Fibroblast of gingiva (primary cell): Measurements from ENCODE around the gene C11orf91.
"Not testable (repeated sequence)": the region's sequence is repeated elsewhere in the genome, so short reads cannot be mapped to it uniquely, and the experiment has no call there.

Experiments used
- DNase-seq: peaks from one replicate; pipeline ENCODE4 v3.0.0-alpha.2; 2011; ENCODE audit warnings: low read depth

Gene C11orf91

DNA sequence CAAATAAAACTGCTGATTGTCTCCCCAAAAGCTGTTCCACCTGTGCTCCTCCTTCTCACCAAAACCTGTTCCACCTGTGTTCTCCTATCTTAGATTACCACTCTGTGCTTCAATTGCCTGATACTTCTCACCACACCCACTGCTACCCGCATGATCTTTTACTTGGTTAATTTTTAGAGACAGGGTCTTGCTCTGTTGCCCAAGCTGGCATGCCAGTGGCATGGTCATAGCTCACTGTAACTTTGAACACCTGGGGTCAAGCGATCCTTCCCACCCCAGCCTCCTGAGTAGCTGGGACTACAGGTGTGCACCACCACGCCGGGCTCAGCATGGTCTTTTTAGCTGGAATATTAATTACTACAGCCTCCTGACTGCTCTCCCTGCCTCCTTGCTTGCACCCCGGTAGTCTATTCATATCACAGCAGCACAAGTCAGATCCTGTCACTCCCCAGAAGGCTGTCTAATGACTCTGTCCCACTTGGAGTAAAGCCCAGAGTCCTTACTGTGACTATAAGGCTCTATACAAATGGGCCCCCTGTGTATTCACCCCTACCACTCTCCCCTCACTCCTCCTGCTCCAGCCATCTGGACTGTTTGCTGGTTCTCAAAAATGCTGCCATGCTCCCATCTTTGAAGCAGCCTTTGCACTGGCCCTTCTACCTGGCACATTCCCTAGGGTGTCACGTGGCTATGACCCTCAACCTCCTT lies 3.5 kb downstream of the C11orf91 start:
- no peak for DNase-seq

DNA sequence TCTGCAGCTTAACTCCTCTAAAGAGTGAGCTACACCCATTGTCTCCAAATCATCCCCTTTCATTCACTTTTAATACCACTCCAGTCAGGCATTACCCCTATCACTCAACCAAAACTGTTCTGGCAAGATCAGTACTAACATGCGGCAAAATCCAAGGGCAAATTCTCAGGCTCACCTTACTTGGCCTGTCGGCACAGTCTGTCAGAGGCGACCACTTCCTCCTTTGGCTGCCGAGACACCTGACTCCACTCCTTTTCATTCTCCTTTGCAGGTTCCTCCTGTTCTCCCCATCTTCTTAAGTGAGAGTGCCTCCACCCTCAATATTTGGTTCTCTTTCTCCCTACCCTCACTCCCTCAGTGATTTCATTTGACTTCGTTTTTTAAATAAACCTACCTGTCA lies 4.2 kb downstream of the C11orf91 start:
- no peak for DNase-seq

DNA sequence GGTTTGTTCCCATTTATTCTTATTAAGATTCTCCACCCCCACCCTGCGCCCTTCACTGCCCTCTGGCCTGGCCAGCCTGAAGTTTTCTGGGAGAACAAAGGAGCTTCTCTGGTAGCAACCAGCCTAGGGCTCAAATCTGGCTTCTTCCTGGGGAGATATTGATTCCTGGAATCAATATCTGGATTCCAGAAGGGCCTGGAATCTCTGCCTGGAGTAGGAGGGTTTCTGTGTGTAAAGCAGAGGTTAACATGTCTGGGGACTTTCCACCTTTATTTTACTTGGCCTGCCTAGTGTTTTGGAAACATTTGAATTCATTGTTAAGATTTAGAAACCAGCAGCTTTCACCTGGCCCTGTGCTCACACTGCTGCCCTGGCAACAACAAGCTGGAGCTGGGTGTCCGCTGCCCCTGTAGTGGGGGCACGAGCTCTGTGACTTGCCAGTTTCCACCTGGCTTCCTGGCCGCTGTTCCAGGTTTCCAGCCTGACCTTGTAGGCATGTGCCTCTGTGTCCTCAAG lies 5.5 kb downstream of the C11orf91 start:
- DNase-seq, result no peak

DNA sequence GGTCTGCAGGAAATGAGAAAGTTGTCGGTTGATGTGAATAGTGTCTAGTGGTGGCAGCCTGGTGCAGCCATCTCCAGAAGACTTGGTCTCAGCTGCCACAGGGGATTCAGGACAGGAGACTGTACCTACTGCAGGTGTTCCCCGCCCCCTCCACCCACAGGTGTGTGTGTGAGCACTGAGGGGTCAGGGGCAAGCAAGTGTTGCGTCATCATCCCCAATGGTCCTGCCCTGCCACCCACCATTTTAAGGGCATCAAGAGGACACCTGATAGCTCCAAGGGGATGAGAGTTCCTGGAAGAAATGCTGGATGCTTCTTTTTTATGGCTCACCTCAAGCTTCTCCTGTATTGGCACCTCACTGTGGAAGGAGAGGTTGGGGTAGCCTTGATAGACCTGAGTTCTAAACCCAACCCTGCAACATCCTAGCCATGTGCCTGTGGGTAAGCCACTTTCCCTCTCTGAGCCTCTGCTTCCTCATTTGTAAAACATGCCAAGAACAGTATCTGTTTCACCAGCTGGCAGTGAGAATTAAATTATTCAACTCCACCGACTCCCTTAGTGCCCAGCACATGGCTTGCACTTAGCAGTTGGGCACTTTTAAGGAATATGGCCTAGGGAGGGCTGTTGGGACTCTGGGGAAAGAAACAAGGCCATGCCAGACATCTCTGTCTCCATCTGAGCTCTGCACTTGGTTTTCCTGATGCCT lies 6.1 kb downstream of the C11orf91 start:
- DNase-seq, result peak; percentile 33

DNA sequence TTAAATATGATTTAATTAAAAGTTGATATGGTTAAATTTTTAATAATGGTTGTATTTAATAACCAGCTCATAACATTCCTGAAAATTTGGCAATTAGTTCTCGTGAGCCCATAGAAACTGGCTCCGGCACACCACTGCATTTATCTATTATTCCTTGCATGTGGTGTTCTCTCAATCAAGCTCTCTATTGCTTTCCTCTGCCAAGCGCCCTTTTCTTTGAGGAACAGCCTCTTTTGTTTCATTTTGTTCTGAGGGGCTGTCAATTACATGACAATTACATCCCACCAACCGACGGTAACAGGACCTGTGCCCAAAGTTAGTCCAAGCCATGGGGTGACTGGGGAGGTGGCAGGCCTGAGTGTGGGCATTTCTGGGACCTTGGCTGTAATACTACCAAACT lies 8.1 kb downstream of the C11orf91 start:
- DNase-seq, result no peak

DNA sequence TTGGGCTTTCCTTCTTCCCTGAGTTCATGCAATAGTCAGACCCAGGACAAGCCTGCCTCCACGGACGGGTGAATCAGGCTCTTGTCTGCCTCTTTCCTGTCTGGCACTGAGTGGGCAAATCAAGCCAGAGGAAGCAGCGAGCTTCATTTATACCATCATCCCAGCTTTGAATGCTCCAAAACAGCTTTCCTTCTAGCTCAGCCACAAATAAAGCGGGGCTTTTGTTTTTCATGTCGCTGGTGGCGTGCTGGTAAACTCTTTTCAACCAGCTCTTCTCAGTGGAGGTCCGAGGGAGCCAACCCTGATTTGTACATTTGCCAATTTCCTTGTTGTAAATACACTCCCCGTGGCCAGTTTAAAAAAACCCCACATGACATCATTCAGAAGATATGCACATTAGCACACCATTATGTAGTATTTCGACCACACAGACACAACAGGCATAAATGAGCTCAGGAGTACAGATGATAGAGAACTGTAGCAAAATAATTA lies 8.6 kb downstream of the C11orf91 start:
- DNase-seq, result peak; percentile 92

DNA sequence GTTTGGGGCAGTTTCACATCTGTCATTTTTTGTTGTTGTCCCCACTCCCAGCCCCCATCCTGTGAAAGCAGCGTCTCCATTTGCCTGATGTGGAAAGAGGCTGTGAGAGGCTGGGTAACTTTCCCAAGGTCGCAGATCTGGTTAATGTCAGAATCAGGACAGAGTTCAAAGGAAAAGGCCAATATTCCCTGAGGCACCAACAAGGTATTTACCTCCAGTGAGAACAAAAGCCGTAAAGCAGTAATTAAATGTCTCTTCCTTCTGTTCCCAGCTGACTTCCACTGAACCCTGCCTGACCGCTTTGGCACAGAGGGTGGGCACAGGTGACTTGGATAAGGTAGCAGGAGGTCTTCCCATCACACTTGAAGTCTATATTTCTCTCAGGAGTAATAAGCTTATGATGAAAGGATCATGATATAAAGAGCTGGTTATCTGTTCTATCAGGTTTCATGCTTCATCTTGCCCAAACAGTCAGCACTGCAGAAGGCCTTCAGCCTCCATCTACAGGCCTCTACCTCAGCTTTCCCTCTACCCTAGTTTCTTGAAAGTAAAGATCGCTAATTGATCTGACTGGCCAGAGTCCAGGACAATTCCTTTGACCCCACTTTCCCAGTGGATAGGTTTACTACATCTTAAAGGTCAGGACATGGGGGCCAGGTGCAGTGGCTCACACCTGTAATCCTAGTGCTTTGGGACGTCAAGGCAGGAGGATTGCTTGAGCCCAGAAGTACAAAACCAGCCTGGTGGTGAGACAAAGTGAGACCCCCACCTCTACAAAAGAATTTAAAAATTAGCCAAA lies 9.4 kb downstream of the C11orf91 start:
- DNase-seq, result no peak

DNA sequence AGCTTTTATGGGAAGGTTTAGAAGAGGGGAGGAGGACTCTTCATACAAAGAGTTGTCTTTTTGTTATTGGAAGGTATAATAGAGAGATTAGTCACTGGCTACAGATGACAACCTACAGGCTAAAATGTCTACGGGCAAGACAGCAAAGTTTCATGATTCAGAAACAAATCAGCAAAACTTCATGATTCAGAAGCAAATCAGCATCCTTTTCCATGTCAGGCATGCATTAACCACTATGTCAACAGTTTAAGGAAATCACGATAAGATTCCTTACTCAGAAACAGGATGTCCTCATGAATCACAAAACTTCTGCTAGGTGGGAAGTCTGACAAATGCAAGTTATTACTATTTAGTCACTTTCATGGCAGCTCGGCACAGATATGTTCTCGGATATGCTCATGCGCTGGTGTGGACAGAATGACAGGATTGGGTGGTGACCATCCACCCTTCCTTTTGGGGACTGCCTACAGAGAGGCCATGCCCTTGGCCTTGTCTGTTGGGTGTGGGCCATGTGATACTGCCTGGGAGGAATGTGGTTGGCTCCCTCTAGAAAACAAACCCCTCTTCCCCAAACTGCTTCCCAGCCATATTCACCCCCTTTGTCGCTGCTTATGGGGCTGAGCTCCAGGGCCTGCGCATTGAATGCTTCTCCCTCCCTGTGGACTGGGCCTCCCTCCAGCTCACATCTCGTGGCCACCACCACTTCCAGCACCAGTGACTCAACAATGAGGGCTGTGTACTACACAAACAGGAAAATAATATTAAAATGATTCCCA lies 10.1 kb downstream of the C11orf91 start:
- DNase-seq, result peak; percentile 78

DNA sequence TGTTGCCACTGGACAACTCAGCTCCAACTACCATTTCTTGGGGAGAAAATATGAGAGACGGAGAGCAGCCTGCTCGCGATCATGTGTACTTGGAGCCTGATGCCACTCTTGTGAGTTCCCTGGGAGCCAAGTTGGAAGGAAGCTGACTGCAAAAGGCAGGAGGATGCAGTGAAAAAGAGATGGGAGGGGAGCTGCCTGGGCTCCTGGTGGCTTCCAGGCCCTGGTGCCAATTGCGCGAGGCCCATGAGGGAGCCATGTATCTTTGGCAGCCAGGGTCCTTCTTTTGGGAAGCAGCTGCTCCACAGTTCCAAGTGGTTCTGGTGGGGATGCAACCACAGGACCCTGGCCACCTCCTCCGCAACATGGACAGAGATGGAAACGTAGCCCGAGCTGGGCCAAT lies 11.1 kb downstream of the C11orf91 start:
- DNase-seq, result no peak

DNA sequence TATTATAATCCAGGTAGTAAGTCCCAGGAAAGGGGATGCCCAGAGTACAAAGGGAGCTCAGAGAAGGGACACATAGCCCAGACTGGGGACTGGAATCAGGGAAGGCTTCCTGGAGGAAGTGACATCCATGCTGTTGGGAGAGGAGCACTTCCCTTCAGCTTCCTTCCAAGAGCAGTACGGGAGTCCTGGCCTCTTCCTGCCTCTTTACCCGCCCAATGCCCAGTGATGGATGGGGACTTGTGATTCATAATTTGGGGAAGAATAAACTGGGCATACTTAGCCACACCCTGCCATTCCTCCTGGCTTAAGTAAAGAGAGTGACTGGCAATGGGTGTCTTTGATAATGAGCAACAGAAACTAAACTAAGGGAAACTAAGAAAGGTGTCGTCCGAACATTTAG lies 11.5 kb downstream of the C11orf91 start:
- DNase-seq, result no peak

DNA sequence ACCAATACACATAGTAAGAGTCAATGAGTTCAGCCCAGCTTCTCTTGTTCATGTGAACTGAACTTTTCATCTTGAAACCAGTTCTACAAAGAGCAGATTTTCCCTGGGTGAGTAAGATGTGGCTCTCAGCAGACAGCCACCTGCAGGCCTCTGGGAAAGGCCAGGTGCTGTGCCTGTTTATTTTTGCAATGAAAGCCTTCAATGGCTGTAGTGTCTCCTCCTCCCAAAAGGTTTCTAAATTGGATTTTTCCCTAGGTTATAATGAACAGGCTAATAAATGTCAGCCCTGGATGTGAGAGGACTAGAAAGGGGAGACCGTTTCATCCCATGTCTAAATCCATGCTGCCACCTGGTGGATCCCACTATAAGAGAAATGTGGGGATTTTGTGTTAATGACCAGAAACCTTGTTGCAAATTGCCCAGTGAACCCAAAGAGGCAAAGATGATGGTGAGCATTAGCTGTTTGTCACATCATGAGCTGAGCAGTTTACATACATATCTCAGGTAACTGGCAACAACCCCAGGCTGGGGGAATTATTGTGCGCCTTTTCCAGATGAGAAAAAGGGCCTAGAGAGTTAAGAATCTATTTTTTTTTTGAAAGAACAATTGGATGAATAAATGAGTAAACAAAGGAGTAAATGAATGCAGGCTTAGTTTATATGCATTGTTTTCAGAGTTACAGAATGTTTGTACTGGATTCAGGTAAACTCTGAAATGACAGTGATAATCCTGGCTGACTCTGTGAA lies 12.7 kb downstream of the C11orf91 start:
- peak; percentile 52 for DNase-seq

DNA sequence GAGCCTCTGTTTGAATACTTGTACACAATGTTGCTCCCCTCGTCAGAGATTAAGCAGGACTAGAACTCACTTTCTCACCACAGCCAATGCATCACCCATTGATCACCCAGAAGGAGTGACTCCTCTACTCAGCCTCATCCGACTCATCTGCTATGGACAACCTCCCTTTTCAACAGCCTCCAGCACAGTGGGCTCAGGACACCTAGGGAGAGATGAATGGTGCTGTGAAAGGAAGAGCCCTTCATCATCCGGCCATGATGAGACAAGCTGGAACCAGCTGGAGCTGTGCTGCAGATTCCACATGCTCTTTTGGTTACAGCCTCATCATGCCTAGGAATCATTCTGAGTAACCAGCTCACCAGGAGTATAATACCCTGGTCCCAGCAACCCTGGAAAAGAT lies 15.5 kb downstream of the C11orf91 start:
- DNase-seq, result no peak

DNA sequence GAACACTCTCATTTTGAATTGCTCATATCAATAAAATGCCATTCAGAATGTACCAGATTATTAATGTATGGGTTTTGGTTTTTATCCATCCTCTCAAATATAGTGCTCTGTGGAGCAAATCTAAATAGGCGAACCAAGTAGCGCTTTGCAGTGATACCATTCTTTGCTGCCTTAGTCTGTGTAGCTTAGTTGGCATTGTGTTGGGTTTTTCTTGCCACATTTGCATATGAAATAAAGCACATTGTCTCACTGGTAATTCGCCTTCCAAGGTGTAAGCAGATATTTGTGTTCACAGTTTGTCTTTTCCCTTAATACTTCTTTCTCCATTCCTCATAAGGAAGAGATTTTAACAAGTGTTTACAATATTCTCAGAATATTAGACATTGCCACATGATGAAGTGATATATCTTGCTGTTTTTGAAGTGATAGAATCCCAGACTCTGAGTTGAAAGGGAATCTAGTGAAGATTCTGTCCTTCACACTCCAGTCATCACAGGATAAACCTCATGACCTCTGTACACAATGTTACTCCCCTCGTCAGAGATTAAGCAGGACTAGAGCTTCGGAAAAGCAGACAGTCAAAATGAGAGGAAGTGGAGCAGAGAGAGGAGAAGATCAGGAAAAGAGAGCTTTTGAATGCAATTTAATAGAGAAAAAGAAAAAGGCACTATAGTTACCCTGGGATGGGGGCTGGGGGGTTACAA lies 16.5 kb downstream of the C11orf91 start:
- DNase-seq, result no peak

DNA sequence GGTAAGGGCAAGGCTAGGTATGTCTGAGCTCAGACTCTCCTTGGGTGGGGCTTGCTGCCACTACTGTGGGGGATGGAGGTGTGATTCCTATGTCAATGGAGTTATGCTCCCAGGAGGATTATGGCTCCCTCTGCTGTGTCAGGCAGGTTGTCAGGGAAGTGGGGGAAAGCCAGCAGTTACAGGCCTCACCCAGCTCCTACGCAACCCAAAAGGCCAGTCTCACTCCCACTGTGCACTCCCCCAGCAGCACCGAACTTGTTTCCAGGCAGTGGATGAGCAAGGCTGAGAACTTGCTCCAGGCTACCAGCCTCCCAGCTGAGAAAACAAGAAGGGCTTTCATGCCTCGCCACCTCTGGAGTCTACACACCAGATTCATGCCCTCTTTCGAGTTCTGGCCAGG lies 18.2 kb downstream of the C11orf91 start:
- DNase-seq, result no peak

DNA sequence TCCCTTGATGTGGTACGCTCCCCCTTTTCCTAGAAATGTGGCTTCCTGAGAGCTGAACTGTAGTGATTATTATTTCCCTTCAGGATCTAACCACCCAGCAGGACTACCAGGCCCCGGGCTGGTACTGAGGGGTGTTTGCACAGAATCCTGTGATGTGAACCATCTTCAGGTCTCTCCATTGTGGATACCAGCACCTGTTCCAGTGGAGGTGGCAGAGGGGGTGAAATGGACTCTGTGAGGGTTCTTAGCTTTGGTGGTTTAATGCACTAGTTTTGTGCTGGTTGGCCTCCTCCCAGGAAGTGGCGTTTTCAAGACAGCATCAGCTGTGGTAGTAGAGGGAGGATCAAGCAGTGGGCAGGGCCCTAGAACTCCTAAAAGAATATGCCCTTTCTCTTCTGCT lies 18.6 kb downstream of the C11orf91 start:
- DNase-seq, result no peak

DNA sequence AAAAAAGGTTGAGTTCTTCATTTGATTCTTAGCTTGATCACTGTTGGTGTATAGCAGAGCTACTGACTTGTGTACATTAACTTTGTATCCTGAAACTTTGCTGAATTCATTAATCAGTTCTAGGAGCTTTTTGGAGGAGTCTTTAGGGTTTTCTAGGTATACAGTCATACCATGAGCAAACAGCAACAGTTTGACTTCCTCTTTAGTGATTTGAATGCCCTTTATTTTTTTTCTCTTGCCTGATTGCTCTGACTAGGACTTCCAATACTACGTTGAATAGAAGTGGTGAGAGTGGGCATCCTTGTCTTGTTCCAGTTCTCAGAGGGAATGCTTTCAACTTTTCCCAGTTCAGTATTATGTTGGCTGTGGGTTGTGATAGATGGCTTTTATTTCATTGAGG lies 22.0 kb downstream of the C11orf91 start:
- not testable (repeated sequence) for DNase-seq

DNA sequence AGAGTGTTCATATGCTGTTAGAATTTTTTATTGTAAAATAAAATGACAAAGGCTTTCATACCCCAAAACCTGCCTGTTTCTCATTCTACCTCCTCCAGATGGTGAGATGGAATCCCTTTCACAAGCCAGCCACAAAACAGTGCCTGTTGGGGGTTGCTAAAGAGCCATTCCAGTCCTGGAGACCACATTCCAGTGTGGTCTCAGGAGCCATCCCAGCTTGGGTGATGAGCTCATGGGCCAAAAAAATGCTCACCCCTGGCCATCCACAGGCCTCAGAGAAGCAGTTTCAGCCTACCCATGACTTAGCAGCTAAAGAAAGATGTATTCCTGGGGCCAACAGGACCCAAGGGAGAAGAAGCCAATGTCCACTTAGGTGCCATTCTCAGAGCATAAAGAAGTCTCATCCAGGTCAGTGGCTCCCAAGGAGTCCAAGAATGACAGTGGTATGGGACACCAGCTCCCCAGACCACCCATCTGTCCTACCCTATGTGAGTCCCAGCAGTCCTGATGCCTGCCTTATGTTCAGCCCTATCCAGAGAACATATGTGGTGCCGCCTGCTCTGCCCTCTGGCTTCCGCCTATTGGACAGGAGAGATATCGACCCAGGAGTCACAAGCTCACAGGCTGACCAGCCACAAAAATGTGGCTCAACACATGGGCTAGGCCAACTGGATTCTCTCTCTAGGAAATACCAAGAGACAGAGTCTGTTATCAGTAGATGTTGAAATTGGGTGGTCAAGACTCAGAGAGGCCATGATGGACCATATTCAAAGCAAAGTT lies 26.4 kb downstream of the C11orf91 start:
- peak; percentile 21 for DNase-seq

DNA sequence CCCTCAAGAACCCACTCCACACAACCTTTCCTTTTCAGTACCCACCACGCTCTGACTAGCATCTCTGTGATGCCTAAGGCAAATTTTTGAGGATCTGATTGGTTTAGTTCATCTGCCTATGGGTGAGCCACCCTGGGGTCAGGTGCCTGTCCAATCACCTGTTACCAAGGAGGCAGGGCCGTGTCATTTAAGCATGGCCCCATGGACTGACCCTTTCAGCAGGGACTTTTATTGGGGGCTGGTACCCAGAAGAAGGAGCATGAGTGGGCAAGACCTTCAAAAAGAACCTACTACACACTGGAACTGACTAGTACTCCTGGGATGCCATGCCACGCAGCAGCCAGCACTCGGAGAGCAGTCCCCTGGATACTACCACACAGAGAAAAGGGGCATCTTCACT lies 28.4 kb downstream of the C11orf91 start:
- no peak for DNase-seq

DNA sequence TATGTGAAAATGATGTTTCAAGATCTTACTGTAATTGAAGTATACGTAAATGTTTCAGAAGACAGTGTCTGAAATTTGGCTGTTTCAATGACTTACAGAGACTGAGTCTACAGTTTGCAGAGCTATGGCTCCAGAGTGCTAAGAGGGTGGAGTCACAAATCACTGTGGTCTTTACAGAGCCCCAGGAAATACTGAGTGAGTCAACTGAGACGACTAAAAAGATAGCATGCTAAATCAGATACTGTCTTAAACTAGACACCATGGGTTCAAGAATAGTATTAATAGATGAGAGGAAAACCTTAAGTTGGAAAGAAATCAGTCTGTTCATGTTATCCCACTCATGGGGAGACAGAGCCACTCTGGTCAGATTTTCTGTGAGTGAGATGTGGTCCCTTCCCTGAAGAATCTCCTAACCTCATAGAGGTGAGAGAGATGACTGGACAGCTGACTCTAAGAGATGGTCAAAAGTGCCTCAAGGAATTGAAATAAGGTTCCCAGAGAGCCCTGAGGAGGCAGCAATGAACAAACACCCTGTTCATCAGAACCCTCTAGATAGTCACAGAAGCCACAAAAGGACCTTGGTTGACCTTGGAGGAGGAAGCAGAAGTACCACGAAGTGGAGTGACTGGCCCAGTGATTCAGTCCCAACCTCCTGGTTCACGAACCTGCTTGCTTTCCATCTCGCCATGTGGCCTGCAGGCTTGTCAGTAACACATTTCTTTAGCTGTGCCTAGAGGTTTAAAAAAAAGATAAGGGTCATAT lies 30.2 kb downstream of the C11orf91 start:
- no peak for DNase-seq
